HEK293T (cell line): ENCODE measurements around the gene PTCH1.

Experiments used
- ARNT ChIP-seq: fragments of 450-650 bp; IDR thresholded peaks from 2 replicates; pipeline ENCODE4 v1.6.1; 2017; ENCODE audit warnings: mild to moderate bottlenecking
- BHLHE40 ChIP-seq: fragments of 450-650 bp; IDR thresholded peaks from 2 replicates; pipeline ENCODE4 v1.6.1; 2016; ENCODE audit warnings: mild to moderate bottlenecking, moderate library complexity, borderline replicate concordance
- ELF4 ChIP-seq: fragments of 450-650 bp; IDR thresholded peaks from 2 replicates; pipeline ENCODE4 v1.6.1; 2017; ENCODE audit warnings: antibody characterized with exemption
- FOXA1 ChIP-seq: fragments of 450-650 bp; IDR thresholded peaks from 2 replicates; pipeline ENCODE4 v1.6.1; 2016; ENCODE audit warnings: mild to moderate bottlenecking
- FOXK2 ChIP-seq: fragments of 450-650 bp; IDR thresholded peaks from 2 replicates; pipeline ENCODE4 v1.6.1; 2016; ENCODE audit warnings: mild to moderate bottlenecking
- HDGF ChIP-seq: fragments of 450-650 bp; IDR thresholded peaks from 2 replicates; pipeline ENCODE4 v1.6.1; 2017; ENCODE audit warnings: antibody characterized with exemption, borderline replicate concordance
- L3MBTL2 ChIP-seq: fragments of 450-650 bp; conservative IDR thresholded peaks from 2 replicates; pipeline ENCODE4 v1.6.1; 2016; ENCODE audit warnings: mild to moderate bottlenecking
- NFRKB ChIP-seq: fragments of 450-650 bp; IDR thresholded peaks from 2 replicates; pipeline ENCODE4 v1.6.1; 2016; ENCODE audit warnings: mild to moderate bottlenecking, moderate library complexity
- SP1 ChIP-seq: fragments of 450-650 bp; IDR thresholded peaks from 2 replicates; pipeline ENCODE4 v1.6.1; 2017
- SUZ12 ChIP-seq: fragments of 450-650 bp; IDR thresholded peaks from 2 replicates; pipeline ENCODE4 v1.6.1; 2016; ENCODE audit warnings: mild to moderate bottlenecking
- TARDBP ChIP-seq: fragments of 450-650 bp; IDR thresholded peaks from 2 replicates; pipeline ENCODE4 v1.6.1; 2016
- ZNF384 ChIP-seq: fragments of 450-650 bp; IDR thresholded peaks from 2 replicates; pipeline ENCODE4 v1.6.1; 2016
- TF ChIP-seq, protein P1 (sequence below): fragments of 450-650 bp; IDR thresholded peaks from 2 replicates; pipeline ENCODE4 v1.6.1; 2016

DNA sequence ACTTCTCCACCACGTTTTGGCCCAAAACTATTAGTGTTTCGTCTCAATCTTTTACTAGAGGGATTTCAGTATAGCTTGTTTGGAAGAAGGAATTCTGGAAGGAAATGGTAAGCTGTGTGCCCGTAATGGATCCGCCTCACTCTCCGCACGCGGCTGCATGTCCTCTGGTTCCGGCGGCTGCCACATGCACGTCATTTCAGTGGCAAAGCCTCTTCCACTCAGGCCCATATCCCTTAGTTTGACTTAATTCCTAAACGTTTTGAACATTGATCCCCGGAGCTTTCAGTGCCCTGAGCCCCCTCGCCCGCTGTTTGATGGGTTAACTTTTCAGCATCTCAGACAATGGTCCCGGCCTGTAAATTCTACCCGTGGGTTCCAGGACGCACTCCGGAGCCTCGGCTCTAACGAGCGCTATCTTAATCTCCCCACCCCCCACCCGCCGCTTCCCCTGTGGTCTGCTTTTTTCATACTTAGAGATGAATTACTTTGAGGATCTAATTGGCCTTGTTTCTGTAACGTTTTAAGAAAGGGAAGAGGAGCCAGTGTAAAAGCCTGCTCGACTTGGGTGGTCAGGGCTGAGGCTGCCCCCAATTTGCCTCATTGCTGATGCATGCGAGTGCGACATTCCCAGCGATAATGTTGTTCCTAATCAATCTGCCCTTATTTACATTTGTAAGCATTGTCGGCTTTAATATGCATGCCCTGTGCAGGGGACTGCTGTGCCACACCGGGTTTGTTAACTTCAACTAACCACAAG, 4.6 kb downstream of the PTCH1 start:
- TF ChIP-seq FOXK2 (no peak), ZNF384 (no peak), TARDBP (no peak), SUZ12 (no peak), NFRKB (no peak), FOXA1 (no peak), ELF4 (no peak), L3MBTL2 (no peak; the same call in 1 of the 2 replicates), BHLHE40 (no peak), ARNT (no peak), SP1 (no peak), HDGF (no peak)
- TF ChIP-seq, protein P1, sequence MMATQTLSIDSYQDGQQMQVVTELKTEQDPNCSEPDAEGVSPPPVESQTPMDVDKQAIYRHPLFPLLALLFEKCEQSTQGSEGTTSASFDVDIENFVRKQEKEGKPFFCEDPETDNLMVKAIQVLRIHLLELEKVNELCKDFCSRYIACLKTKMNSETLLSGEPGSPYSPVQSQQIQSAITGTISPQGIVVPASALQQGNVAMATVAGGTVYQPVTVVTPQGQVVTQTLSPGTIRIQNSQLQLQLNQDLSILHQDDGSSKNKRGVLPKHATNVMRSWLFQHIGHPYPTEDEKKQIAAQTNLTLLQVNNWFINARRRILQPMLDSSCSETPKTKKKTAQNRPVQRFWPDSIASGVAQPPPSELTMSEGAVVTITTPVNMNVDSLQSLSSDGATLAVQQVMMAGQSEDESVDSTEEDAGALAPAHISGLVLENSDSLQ, result no peak
